Measurements from ENCODE around the gene QRICH2.

DNA sequence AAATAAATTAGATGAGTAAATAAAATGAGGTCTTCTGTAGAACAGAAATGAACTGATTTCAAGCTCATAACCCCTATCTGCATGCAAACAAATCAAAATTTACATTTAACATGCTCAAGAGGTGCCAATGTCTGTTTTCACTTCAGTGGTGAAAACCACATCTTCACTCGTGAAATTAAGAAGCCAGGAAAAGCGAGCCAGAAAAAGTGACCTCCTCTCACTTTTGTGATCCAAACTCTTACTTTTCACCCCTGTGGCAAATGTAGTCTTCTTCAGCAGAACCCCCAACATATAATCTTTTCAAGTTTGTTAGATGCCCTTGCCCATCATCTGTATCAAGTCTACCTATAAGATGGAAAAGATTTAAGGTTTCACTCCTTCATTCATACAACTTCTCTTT, 9.5 kb upstream of the QRICH2 start:
- TF ChIP-seq CTCF (IDR thresholded peaks at IDR 0.05), result no peak
- no peak for TF ChIP-seq POLR2A (IDR thresholded peaks at IDR 0.05)
- TF ChIP-seq POLR2AphosphoS5 (IDR thresholded peaks at IDR 0.05), result no peak
- TF ChIP-seq EP300 (IDR thresholded peaks at IDR 0.05), result no peak

Data from gastroesophageal sphincter (tissue), 3 donors.